ENCODE data around the gene RB1.

DNA sequence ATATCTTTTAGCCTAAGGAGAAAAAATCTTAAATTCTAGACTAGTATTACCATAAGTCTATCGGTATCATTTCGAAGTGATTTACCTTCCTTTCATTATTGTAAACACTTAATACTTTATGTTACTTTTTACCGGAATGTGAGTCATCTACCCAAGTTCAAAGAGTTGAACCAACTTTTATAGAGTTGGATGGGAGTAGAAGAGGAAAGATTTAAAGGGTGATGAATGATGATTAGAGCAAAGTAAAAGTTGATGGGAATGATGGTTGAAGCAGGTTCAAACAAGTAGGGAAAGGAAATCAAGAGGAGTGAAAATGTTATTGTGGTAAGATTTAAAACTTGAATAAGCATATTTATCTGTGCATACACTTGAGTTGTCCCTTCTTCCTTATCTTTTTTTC, 120.7 kb downstream of the RB1 start:
- TF ChIP-seq, protein P1, sequence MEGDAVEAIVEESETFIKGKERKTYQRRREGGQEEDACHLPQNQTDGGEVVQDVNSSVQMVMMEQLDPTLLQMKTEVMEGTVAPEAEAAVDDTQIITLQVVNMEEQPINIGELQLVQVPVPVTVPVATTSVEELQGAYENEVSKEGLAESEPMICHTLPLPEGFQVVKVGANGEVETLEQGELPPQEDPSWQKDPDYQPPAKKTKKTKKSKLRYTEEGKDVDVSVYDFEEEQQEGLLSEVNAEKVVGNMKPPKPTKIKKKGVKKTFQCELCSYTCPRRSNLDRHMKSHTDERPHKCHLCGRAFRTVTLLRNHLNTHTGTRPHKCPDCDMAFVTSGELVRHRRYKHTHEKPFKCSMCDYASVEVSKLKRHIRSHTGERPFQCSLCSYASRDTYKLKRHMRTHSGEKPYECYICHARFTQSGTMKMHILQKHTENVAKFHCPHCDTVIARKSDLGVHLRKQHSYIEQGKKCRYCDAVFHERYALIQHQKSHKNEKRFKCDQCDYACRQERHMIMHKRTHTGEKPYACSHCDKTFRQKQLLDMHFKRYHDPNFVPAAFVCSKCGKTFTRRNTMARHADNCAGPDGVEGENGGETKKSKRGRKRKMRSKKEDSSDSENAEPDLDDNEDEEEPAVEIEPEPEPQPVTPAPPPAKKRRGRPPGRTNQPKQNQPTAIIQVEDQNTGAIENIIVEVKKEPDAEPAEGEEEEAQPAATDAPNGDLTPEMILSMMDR (IDR thresholded peaks at IDR 0.05 in 2 of 3, conservative IDR thresholded peaks at IDR 0.05 in 1 of 3; ENCODE audit: insufficient read depth in 2 of 3, low read depth in 1 of 3, low read length in 3 of 3), result no peak
- no peak for TF ChIP-seq TBL1XR1 (IDR thresholded peaks at IDR 0.05; ENCODE audit: low read length in 2 of 2)
- TF ChIP-seq SMARCA5 (IDR thresholded peaks at IDR 0.05), result no peak
- no peak for TF ChIP-seq POLR2AphosphoS5 (IDR thresholded peaks at IDR 0.05; ENCODE audit: control insufficient read depth, insufficient read depth, low read depth, low read length)
- no peak for TF ChIP-seq ZNF224 (CRISPR knock-in tag; IDR thresholded peaks at IDR 0.05)
- TF ChIP-seq SP1 (CRISPR knock-in tag; IDR thresholded peaks at IDR 0.05), result no peak
- TF ChIP-seq, protein P2, sequence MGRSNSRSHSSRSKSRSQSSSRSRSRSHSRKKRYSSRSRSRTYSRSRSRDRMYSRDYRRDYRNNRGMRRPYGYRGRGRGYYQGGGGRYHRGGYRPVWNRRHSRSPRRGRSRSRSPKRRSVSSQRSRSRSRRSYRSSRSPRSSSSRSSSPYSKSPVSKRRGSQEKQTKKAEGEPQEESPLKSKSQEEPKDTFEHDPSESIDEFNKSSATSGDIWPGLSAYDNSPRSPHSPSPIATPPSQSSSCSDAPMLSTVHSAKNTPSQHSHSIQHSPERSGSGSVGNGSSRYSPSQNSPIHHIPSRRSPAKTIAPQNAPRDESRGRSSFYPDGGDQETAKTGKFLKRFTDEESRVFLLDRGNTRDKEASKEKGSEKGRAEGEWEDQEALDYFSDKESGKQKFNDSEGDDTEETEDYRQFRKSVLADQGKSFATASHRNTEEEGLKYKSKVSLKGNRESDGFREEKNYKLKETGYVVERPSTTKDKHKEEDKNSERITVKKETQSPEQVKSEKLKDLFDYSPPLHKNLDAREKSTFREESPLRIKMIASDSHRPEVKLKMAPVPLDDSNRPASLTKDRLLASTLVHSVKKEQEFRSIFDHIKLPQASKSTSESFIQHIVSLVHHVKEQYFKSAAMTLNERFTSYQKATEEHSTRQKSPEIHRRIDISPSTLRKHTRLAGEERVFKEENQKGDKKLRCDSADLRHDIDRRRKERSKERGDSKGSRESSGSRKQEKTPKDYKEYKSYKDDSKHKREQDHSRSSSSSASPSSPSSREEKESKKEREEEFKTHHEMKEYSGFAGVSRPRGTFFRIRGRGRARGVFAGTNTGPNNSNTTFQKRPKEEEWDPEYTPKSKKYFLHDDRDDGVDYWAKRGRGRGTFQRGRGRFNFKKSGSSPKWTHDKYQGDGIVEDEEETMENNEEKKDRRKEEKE (IDR thresholded peaks at IDR 0.05; ENCODE audit: borderline replicate concordance in 1 of 2, control insufficient read depth in 1 of 2, low read depth in 2 of 2, low read length in 1 of 2), result no peak
- TF ChIP-seq WHSC1 (IDR thresholded peaks at IDR 0.05; ENCODE audit: low read length), result no peak
- TF ChIP-seq RAD21 (CRISPR knock-in tag; conservative IDR thresholded peaks at IDR 0.05 in 1 of 2, IDR thresholded peaks at IDR 0.05 in 1 of 2), result no peak
- TF ChIP-seq, protein P3, sequence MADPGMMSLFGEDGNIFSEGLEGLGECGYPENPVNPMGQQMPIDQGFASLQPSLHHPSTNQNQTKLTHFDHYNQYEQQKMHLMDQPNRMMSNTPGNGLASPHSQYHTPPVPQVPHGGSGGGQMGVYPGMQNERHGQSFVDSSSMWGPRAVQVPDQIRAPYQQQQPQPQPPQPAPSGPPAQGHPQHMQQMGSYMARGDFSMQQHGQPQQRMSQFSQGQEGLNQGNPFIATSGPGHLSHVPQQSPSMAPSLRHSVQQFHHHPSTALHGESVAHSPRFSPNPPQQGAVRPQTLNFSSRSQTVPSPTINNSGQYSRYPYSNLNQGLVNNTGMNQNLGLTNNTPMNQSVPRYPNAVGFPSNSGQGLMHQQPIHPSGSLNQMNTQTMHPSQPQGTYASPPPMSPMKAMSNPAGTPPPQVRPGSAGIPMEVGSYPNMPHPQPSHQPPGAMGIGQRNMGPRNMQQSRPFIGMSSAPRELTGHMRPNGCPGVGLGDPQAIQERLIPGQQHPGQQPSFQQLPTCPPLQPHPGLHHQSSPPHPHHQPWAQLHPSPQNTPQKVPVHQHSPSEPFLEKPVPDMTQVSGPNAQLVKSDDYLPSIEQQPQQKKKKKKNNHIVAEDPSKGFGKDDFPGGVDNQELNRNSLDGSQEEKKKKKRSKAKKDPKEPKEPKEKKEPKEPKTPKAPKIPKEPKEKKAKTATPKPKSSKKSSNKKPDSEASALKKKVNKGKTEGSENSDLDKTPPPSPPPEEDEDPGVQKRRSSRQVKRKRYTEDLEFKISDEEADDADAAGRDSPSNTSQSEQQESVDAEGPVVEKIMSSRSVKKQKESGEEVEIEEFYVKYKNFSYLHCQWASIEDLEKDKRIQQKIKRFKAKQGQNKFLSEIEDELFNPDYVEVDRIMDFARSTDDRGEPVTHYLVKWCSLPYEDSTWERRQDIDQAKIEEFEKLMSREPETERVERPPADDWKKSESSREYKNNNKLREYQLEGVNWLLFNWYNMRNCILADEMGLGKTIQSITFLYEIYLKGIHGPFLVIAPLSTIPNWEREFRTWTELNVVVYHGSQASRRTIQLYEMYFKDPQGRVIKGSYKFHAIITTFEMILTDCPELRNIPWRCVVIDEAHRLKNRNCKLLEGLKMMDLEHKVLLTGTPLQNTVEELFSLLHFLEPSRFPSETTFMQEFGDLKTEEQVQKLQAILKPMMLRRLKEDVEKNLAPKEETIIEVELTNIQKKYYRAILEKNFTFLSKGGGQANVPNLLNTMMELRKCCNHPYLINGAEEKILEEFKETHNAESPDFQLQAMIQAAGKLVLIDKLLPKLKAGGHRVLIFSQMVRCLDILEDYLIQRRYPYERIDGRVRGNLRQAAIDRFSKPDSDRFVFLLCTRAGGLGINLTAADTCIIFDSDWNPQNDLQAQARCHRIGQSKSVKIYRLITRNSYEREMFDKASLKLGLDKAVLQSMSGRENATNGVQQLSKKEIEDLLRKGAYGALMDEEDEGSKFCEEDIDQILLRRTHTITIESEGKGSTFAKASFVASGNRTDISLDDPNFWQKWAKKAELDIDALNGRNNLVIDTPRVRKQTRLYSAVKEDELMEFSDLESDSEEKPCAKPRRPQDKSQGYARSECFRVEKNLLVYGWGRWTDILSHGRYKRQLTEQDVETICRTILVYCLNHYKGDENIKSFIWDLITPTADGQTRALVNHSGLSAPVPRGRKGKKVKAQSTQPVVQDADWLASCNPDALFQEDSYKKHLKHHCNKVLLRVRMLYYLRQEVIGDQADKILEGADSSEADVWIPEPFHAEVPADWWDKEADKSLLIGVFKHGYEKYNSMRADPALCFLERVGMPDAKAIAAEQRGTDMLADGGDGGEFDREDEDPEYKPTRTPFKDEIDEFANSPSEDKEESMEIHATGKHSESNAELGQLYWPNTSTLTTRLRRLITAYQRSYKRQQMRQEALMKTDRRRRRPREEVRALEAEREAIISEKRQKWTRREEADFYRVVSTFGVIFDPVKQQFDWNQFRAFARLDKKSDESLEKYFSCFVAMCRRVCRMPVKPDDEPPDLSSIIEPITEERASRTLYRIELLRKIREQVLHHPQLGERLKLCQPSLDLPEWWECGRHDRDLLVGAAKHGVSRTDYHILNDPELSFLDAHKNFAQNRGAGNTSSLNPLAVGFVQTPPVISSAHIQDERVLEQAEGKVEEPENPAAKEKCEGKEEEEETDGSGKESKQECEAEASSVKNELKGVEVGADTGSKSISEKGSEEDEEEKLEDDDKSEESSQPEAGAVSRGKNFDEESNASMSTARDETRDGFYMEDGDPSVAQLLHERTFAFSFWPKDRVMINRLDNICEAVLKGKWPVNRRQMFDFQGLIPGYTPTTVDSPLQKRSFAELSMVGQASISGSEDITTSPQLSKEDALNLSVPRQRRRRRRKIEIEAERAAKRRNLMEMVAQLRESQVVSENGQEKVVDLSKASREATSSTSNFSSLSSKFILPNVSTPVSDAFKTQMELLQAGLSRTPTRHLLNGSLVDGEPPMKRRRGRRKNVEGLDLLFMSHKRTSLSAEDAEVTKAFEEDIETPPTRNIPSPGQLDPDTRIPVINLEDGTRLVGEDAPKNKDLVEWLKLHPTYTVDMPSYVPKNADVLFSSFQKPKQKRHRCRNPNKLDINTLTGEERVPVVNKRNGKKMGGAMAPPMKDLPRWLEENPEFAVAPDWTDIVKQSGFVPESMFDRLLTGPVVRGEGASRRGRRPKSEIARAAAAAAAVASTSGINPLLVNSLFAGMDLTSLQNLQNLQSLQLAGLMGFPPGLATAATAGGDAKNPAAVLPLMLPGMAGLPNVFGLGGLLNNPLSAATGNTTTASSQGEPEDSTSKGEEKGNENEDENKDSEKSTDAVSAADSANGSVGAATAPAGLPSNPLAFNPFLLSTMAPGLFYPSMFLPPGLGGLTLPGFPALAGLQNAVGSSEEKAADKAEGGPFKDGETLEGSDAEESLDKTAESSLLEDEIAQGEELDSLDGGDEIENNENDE (IDR thresholded peaks at IDR 0.05; ENCODE audit: low read depth, low read length), result no peak
- TF ChIP-seq, protein P4, sequence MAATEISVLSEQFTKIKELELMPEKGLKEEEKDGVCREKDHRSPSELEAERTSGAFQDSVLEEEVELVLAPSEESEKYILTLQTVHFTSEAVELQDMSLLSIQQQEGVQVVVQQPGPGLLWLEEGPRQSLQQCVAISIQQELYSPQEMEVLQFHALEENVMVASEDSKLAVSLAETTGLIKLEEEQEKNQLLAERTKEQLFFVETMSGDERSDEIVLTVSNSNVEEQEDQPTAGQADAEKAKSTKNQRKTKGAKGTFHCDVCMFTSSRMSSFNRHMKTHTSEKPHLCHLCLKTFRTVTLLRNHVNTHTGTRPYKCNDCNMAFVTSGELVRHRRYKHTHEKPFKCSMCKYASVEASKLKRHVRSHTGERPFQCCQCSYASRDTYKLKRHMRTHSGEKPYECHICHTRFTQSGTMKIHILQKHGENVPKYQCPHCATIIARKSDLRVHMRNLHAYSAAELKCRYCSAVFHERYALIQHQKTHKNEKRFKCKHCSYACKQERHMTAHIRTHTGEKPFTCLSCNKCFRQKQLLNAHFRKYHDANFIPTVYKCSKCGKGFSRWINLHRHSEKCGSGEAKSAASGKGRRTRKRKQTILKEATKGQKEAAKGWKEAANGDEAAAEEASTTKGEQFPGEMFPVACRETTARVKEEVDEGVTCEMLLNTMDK (IDR thresholded peaks at IDR 0.05; ENCODE audit: borderline replicate concordance, insufficient read depth, low read depth, low read length, poor library complexity, severe bottlenecking), result no peak
- no peak for TF ChIP-seq DNMT1 (IDR thresholded peaks at IDR 0.05)
- no peak for TF ChIP-seq NR3C1 (CRISPR knock-in tag; IDR thresholded peaks at IDR 0.05)

Measured in K562 (cell line).